Hepatocyte (in vitro differentiated cells): ENCODE data around the gene HARS2.

ENCODE experiments used
- EZH2 ChIP-seq: fragments of 200-600 bp; sonication (generic); IDR thresholded peaks from 2 replicates; pipeline ENCODE4 v1.6.1; 2016; ENCODE audit warnings: antibody characterized with exemption, mild to moderate bottlenecking, borderline replicate concordance
- EZH2phosphoT487 ChIP-seq: fragments of 200-600 bp; sonication (generic); IDR thresholded peaks from one replicate; pipeline ENCODE4 v1.6.1; 2018; ENCODE audit warnings: antibody characterized with exemption, mild to moderate bottlenecking, low read depth, moderate library complexity; ENCODE audit not compliant: unreplicated experiment, severe bottlenecking

DNA sequence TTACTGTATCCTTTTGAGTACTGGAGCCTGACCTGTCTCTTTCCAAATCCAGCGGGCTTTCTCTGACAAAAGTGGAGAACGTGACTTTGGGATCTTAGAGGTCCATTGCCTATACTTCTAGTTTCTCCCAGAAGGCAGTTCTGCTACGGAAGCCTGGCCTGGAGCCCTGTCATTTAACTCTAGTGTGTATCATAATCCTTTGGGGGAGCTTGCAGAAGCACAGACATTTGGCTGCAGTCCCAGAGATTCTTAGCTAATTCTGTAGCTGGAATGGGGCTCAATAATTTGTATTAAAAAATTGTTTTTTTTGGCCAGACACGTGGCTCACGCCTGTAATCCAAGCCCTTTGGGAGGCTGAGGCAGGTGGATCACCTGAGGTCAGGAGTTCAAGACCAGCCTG is 3.0 kb downstream of the HARS2 start:
- TF ChIP-seq EZH2 (no peak), EZH2phosphoT487 (no peak)
